GM12874 (cell line): ENCODE results near the gene ACTR3C.

ENCODE experiments used
- TF ChIP-seq, protein P1 (sequence below): IDR thresholded peaks from 2 replicates; pipeline ENCODE4 v1.5.1; 2011; ENCODE audit warnings: low read depth, mild to moderate bottlenecking, control low read depth, low read length, moderate library complexity; ENCODE audit not compliant: insufficient read depth

The ACTR3C gene

DNA sequence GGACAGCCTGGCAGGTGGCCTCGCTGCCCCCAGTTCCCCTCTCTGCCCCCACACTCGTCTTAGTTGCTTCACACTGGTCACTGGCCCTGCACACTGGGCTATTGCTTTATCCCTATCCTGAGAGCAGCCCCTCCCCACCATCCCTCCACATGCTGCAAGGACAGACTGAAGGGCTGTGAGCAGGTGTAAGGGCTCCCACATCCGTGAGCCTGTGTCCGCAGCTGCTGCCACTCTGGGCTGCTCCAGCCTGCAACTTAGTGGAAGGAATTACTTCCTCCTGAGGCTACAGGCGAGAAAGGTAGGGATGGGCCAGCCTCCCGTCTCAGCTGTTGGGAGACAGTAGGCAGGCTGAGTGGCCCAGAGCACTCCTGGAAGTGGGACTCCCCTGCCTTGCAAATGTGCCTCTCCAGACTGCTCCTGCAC, 14.3 kb upstream of the ACTR3C start:
- TF ChIP-seq, protein P1, sequence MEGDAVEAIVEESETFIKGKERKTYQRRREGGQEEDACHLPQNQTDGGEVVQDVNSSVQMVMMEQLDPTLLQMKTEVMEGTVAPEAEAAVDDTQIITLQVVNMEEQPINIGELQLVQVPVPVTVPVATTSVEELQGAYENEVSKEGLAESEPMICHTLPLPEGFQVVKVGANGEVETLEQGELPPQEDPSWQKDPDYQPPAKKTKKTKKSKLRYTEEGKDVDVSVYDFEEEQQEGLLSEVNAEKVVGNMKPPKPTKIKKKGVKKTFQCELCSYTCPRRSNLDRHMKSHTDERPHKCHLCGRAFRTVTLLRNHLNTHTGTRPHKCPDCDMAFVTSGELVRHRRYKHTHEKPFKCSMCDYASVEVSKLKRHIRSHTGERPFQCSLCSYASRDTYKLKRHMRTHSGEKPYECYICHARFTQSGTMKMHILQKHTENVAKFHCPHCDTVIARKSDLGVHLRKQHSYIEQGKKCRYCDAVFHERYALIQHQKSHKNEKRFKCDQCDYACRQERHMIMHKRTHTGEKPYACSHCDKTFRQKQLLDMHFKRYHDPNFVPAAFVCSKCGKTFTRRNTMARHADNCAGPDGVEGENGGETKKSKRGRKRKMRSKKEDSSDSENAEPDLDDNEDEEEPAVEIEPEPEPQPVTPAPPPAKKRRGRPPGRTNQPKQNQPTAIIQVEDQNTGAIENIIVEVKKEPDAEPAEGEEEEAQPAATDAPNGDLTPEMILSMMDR = no peak

GRCh38 chr7:150337179-150337578, 13.8 kb upstream of the ACTR3C start:
- TF ChIP-seq, protein P1 = no peak

GRCh38 chr7:150336746-150337145, 13.4 kb upstream of the ACTR3C start:
- TF ChIP-seq, protein P1 = no peak

- TF ChIP-seq, protein P1 = no peak
Measured at GRCh38 chr7:150335774-150336112, 12.4 kb upstream of the ACTR3C start.

GRCh38 chr7:150335108-150335773, 11.9 kb upstream of the ACTR3C start:
- TF ChIP-seq, protein P1 = no peak

- TF ChIP-seq, protein P1 = no peak
Measured at GRCh38 chr7:150334108-150334507, 10.8 kb upstream of the ACTR3C start.

- TF ChIP-seq, protein P1 = no peak
Measured at GRCh38 chr7:150333659-150334058, 10.3 kb upstream of the ACTR3C start.
